Uterus (tissue), 2 donors: Measurements from ENCODE around the gene RALGPS1.

ENCODE experiments used
- POLR2A ChIP-seq, 2 donors: fragments of 450-650 bp; IDR thresholded peaks; one replicate each; pipeline ENCODE4 v1.6.1; 2016; ENCODE audit warnings: antibody characterized with exemption in 2 of 2, mild to moderate bottlenecking in 1 of 2, moderate library complexity in 1 of 2
- TF ChIP-seq, protein P1 (sequence below), 4 experiments: fragments of 200-600 bp in 2 of 4; fragments of 450-650 bp in 2 of 4; sonication (generic) in 2 of 4; IDR thresholded peaks; one replicate each; pipeline ENCODE4 v1.5.1; 2016 to 2019; ENCODE audit warnings: antibody characterized with exemption in 4 of 4, mild to moderate bottlenecking in 2 of 4, moderate library complexity in 1 of 4

GRCh38 chr9:127139071-127139731 lies 224.6 kb downstream of the RALGPS1 start:
- no peak for TF ChIP-seq POLR2A (IDR thresholded peaks at IDR 0.05)
- TF ChIP-seq, protein P1, sequence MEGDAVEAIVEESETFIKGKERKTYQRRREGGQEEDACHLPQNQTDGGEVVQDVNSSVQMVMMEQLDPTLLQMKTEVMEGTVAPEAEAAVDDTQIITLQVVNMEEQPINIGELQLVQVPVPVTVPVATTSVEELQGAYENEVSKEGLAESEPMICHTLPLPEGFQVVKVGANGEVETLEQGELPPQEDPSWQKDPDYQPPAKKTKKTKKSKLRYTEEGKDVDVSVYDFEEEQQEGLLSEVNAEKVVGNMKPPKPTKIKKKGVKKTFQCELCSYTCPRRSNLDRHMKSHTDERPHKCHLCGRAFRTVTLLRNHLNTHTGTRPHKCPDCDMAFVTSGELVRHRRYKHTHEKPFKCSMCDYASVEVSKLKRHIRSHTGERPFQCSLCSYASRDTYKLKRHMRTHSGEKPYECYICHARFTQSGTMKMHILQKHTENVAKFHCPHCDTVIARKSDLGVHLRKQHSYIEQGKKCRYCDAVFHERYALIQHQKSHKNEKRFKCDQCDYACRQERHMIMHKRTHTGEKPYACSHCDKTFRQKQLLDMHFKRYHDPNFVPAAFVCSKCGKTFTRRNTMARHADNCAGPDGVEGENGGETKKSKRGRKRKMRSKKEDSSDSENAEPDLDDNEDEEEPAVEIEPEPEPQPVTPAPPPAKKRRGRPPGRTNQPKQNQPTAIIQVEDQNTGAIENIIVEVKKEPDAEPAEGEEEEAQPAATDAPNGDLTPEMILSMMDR (IDR thresholded peaks at IDR 0.05): no peak
